Measurements from ENCODE around the gene MARK3. TPM values are rescaled to one million over a fixed set of nuclear protein-coding genes. Genes with fewer than 3 reads are reported as not detected.

The MARK3 gene
- polyA plus RNA-seq, 1 donor (not counting 4 experiments of a cell fraction or from before 2014, with no cell fraction given), result 133 TPM

GRCh38 chr14:103472939-103473338 lies 87.7 kb downstream of the MARK3 start:
- no peaks in the 10 kb centered on the region for H3K9me3 ChIP-seq (ENCODE audit: control insufficient read depth, low read depth, low read length)
- H3K27me3 ChIP-seq (ENCODE audit: control insufficient read depth, extremely low read depth, insufficient read depth, low read length), result no peaks in the 10 kb centered on the region
- H3K4me3 ChIP-seq (ENCODE audit: control insufficient read depth in 2 of 3, extremely low read depth in 1 of 3, insufficient read depth in 2 of 3, low read depth in 1 of 3, low read length in 3 of 3), result no peak overlapping the region
- no peak for FAIRE-seq
- H3K9me1 ChIP-seq (ENCODE audit: control insufficient read depth, extremely low read depth, insufficient read depth, low read length), result peaks cover 4% of the 10 kb centered on the region
- no peak for DNase-seq (ENCODE audit: low read depth, low spot score)
- H3K79me2 ChIP-seq (ENCODE audit: control insufficient read depth, insufficient read depth, low read length), result peaks cover 3% of the 10 kb centered on the region
- H3K4me2 ChIP-seq (ENCODE audit: control insufficient read depth, extremely low read depth, insufficient read depth, low read depth, low read length), result no peak overlapping the region
- H3K9ac ChIP-seq (ENCODE audit: control insufficient read depth, extremely low read depth, insufficient read depth, low read length), result no peak overlapping the region
- peaks cover 29 to 50% of the 10 kb centered on the region in 2 experiments for H3K36me3 ChIP-seq (ENCODE audit: control insufficient read depth in 2 of 2, extremely low read depth in 1 of 2, insufficient read depth in 2 of 2, low read length in 2 of 2)
- no peak overlapping the region for H2AFZ ChIP-seq (ENCODE audit: control insufficient read depth, low read length)
- H3K27ac ChIP-seq (ENCODE audit: control insufficient read depth, insufficient read depth, low read length), result no peak overlapping the region
- dilution Hi-C loops (cut with MboI; ENCODE audit: extremely low pct_ligation_motif_present, low sequenced_read_pairs), result no loop called here
- TF ChIP-seq CTCF (optimal IDR thresholded peaks at IDR 0.05 in 1 of 3, IDR thresholded peaks at IDR 0.05 in 1 of 3, conservative IDR thresholded peaks at IDR 0.05 in 1 of 3; ENCODE audit: extremely low read depth in 1 of 3, insufficient read depth in 2 of 3, low read length in 3 of 3) (no peak), EZH2 (IDR thresholded peaks at IDR 0.05; ENCODE audit: low read length) (no peak)
- H4K20me1 ChIP-seq (ENCODE audit: control insufficient read depth, extremely low read depth, insufficient read depth, low read length), result no peaks in the 10 kb centered on the region
- no peaks in the 10 kb centered on the region for H3K4me1 ChIP-seq (ENCODE audit: control insufficient read depth, extremely low read depth, insufficient read depth, low read length)

GRCh38 chr14:103474893-103475292 lies 89.7 kb downstream of the MARK3 start:
- Histone ChIP-seq H3K4me2 (ENCODE audit: control insufficient read depth, extremely low read depth, insufficient read depth, low read depth, low read length) (no peak overlapping the region), H3K79me2 (ENCODE audit: control insufficient read depth, insufficient read depth, low read length) (peaks cover 3% of the 10 kb centered on the region), H3K27me3 (ENCODE audit: control insufficient read depth, extremely low read depth, insufficient read depth, low read length) (no peaks in the 10 kb centered on the region), H3K9me3 (ENCODE audit: control insufficient read depth, low read depth, low read length) (no peaks in the 10 kb centered on the region), H3K27ac (ENCODE audit: control insufficient read depth, insufficient read depth, low read length) (no peak overlapping the region), H4K20me1 (ENCODE audit: control insufficient read depth, extremely low read depth, insufficient read depth, low read length) (no peaks in the 10 kb centered on the region), H3K9me1 (ENCODE audit: control insufficient read depth, extremely low read depth, insufficient read depth, low read length) (peaks cover 4% of the 10 kb centered on the region), H3K36me3 (ENCODE audit: control insufficient read depth in 2 of 2, extremely low read depth in 1 of 2, insufficient read depth in 2 of 2, low read length in 2 of 2) (peaks cover 26 to 42% of the 10 kb centered on the region in 2 experiments), H3K4me3 (ENCODE audit: control insufficient read depth in 2 of 3, extremely low read depth in 1 of 3, insufficient read depth in 2 of 3, low read depth in 1 of 3, low read length in 3 of 3) (no peak overlapping the region), H3K4me1 (ENCODE audit: control insufficient read depth, extremely low read depth, insufficient read depth, low read length) (no peaks in the 10 kb centered on the region), H3K9ac (ENCODE audit: control insufficient read depth, extremely low read depth, insufficient read depth, low read length) (no peak overlapping the region), H2AFZ (ENCODE audit: control insufficient read depth, low read length) (no peak overlapping the region)
- TF ChIP-seq EZH2 (IDR thresholded peaks at IDR 0.05; ENCODE audit: low read length), result no peak
- no peak for TF ChIP-seq CTCF (optimal IDR thresholded peaks at IDR 0.05 in 1 of 3, IDR thresholded peaks at IDR 0.05 in 1 of 3, conservative IDR thresholded peaks at IDR 0.05 in 1 of 3; ENCODE audit: extremely low read depth in 1 of 3, insufficient read depth in 2 of 3, low read length in 3 of 3)
- dilution Hi-C loops (cut with MboI; ENCODE audit: extremely low pct_ligation_motif_present, low sequenced_read_pairs), result no loop called here
- FAIRE-seq (no peak), DNase-seq (ENCODE audit: low read depth, low spot score) (no peak)
